OCI-LY3 (cell line): Measurements from ENCODE around the gene TRAF3.

ENCODE experiments used
- EZH2phosphoT487 ChIP-seq: fragments of 200-600 bp; shearing (Covaris generic); IDR thresholded peaks from 2 replicates; pipeline ENCODE4 v1.6.1; 2018; ENCODE audit warnings: antibody characterized with exemption, mixed run types, low read depth
- TF ChIP-seq, protein P1 (sequence below): fragments of 200-600, 300-600 bp; sonication (generic); IDR thresholded peaks from 2 replicates; pipeline ENCODE4 v1.5.1; 2014; ENCODE audit warnings: antibody characterized with exemption, low read length, low read depth

- TF ChIP-seq, protein P1, sequence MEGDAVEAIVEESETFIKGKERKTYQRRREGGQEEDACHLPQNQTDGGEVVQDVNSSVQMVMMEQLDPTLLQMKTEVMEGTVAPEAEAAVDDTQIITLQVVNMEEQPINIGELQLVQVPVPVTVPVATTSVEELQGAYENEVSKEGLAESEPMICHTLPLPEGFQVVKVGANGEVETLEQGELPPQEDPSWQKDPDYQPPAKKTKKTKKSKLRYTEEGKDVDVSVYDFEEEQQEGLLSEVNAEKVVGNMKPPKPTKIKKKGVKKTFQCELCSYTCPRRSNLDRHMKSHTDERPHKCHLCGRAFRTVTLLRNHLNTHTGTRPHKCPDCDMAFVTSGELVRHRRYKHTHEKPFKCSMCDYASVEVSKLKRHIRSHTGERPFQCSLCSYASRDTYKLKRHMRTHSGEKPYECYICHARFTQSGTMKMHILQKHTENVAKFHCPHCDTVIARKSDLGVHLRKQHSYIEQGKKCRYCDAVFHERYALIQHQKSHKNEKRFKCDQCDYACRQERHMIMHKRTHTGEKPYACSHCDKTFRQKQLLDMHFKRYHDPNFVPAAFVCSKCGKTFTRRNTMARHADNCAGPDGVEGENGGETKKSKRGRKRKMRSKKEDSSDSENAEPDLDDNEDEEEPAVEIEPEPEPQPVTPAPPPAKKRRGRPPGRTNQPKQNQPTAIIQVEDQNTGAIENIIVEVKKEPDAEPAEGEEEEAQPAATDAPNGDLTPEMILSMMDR: no peak
- TF ChIP-seq EZH2phosphoT487: no peak
These were observed 24.9 kb upstream of the TRAF3 start for GRCh38 chr14:102752239-102752847.
